ENCODE data around the gene CUTA. TPM values are rescaled to one million over a fixed set of nuclear protein-coding genes. Genes with fewer than 3 reads are reported as not detected.
A peak's percentile ranks its signal among the peaks of the same experiment; 100 is the strongest.

The CUTA gene
- 100 to 1,000 TPM; 148 to 235 (median 158) TPM for total RNA-seq
- polyA plus RNA-seq, result 100 to 1,000 TPM; 389 to 466 TPM
- total RNA-seq, result 70.7 reads per million, percentile 78 among the genes with 10 or more reads in this experiment

- no peaks in the 10 kb centered on the region for H3K9me3 ChIP-seq (ENCODE audit: control insufficient read depth in 2 of 3, low read length in 3 of 3)
- peak within 1 kb of the TSS; percentile 98 to 100 (median 99) for H3K27ac Mint-ChIP-seq
- no peaks in the 10 kb centered on the region for H3K27me3 ChIP-seq (ENCODE audit: control insufficient read depth in 2 of 2, insufficient read depth in 2 of 2, low read length in 2 of 2)
- H3K27me3 Mint-ChIP-seq, result no peaks in the 10 kb centered on the region
- H3K36me3 Mint-ChIP-seq, result peaks cover 6 to 29% (median 12%) of the 10 kb centered on the region in 5 donors
- intact Hi-C loops (cut with micrococcal nuclease), result loop anchor here (1.0 to 10.0 kb wide), 18 partner anchors 8 to 1753 kb away; partner anchors contain the start of genes KIFC1 (in 2 of the 2), UQCC2 (in 2 of the 2), ZBTB9 (in 2 of the 2) and C6orf47 (in 1 of the 2)
- peaks cover 31 to 54% of the 10 kb centered on the region in 2 donors for H3K4me1 ChIP-seq (ENCODE audit: control insufficient read depth in 2 of 2, insufficient read depth in 2 of 2, low read length in 2 of 2)
- H3K4me1 Mint-ChIP-seq, result peaks cover 60 to 89% (median 73%) of the 10 kb centered on the region in 7 donors
- ATAC-seq (peak; percentile 92), DNase-seq (peak; percentile 91 to 100 (median 99))
- H3K36me3 ChIP-seq (ENCODE audit: control insufficient read depth in 2 of 3, insufficient read depth in 3 of 3, low read length in 3 of 3), result peaks cover 4 to 30% (median 5%) of the 10 kb centered on the region in 3 experiments
- H3K27ac ChIP-seq (ENCODE audit: low read depth, low read length), result peak within 1 kb of the TSS; percentile 94
- CTCF ChIA-PET, result interaction anchor here (0.5 to 1.6 kb wide), 7 partner anchors 11 to 92 kb away, joined by 3 to 7 read pairs (median 3); partner anchors contain the start of gene ZBTB9
- POLR2A ChIA-PET, result interaction anchor here (0.7 to 4.3 kb wide), 20 partner anchors 8 to 577 kb away, joined by 3 to 61 read pairs (median 7); partner anchors contain the start of genes B3GALT4, RPS18, TAPBP and UQCC2
- H3K9me3 Mint-ChIP-seq, result no peaks in the 10 kb centered on the region
- peak within 1 kb of the TSS; percentile 74 for H3K4me3 ChIP-seq (ENCODE audit: low read length)
- H3K4me3 Mint-ChIP-seq, result peak within 1 kb of the TSS; percentile 88 to 97 (median 94)
Observed at GRCh38 chr6:33417903-33418689, at the start of gene CUTA. CUTA (minus strand) TSS chr6:33418107; CDS start chr6:33418000, 107 bp downstream.

- POLR2A ChIA-PET, result interaction anchor here (1.2 kb wide), 1 partner anchor 13 kb away, joined by 3 read pairs; the partner anchor contains the start of gene ZBTB9
- no peak overlapping the region for H3K4me3 ChIP-seq (ENCODE audit: low read length)
- H3K27me3 ChIP-seq (ENCODE audit: control insufficient read depth in 2 of 2, insufficient read depth in 2 of 2, low read length in 2 of 2), result no peaks in the 10 kb centered on the region
- CTCF ChIA-PET, result no interaction called here
- Mint-ChIP-seq H3K4me3 (no peak overlapping the region), H3K9me3 (peaks cover 0 to 3% (median 0%) of the 10 kb centered on the region in 11 donors), H3K36me3 (no peaks in the 10 kb centered on the region), H3K27ac (no peak overlapping the region), H3K27me3 (peaks cover 0 to 12% (median 0%) of the 10 kb centered on the region in 5 donors), H3K4me1 (peaks cover 0 to 4% (median 0%) of the 10 kb centered on the region in 7 donors)
- intact Hi-C loops (cut with micrococcal nuclease), result no loop called here
- H3K4me1 ChIP-seq (ENCODE audit: control insufficient read depth in 2 of 2, insufficient read depth in 2 of 2, low read length in 2 of 2), result no peaks in the 10 kb centered on the region
- ATAC-seq (no peak), DNase-seq (no peak)
- no peaks in the 10 kb centered on the region for H3K9me3 ChIP-seq (ENCODE audit: control insufficient read depth in 2 of 3, low read length in 3 of 3)
- no peaks in the 10 kb centered on the region for H3K36me3 ChIP-seq (ENCODE audit: control insufficient read depth in 2 of 3, insufficient read depth in 3 of 3, low read length in 3 of 3)
- no peak overlapping the region for H3K27ac ChIP-seq (ENCODE audit: low read depth, low read length)
Observed at GRCh38 chr6:33467091-33467490, 49.2 kb upstream of the CUTA start.

- Histone ChIP-seq H3K4me3 (ENCODE audit: low read length) (no peak overlapping the region), H3K36me3 (ENCODE audit: control insufficient read depth in 2 of 3, insufficient read depth in 3 of 3, low read length in 3 of 3) (no peaks in the 10 kb centered on the region), H3K27me3 (ENCODE audit: control insufficient read depth in 2 of 2, insufficient read depth in 2 of 2, low read length in 2 of 2) (no peaks in the 10 kb centered on the region), H3K27ac (ENCODE audit: low read depth, low read length) (no peak overlapping the region), H3K9me3 (ENCODE audit: control insufficient read depth in 2 of 3, low read length in 3 of 3) (no peaks in the 10 kb centered on the region), H3K4me1 (ENCODE audit: control insufficient read depth in 2 of 2, insufficient read depth in 2 of 2, low read length in 2 of 2) (no peaks in the 10 kb centered on the region)
- intact Hi-C loops (cut with micrococcal nuclease), result no loop called here
- ChIA-PET POLR2A (no interaction called here), CTCF (no interaction called here)
- Mint-ChIP-seq H3K36me3 (no peaks in the 10 kb centered on the region), H3K27ac (no peak overlapping the region), H3K4me3 (no peak overlapping the region), H3K9me3 (peaks cover 0 to 3% (median 0%) of the 10 kb centered on the region in 11 donors), H3K4me1 (peaks cover 0 to 4% (median 0%) of the 10 kb centered on the region in 7 donors), H3K27me3 (peaks cover 0 to 15% (median 0%) of the 10 kb centered on the region in 5 donors)
- ATAC-seq (no peak), DNase-seq (no peak)
Observed at GRCh38 chr6:33466075-33466735, 48.3 kb upstream of the CUTA start.

GRCh38 chr6:33459226-33459625 is 41.3 kb upstream of the CUTA start:
- H3K9me3 Mint-ChIP-seq, result peaks cover 0 to 1% (median 0%) of the 10 kb centered on the region in 11 donors
- POLR2A ChIA-PET, result no interaction called here
- Histone ChIP-seq H3K4me3 (ENCODE audit: low read length) (no peak overlapping the region), H3K27me3 (ENCODE audit: control insufficient read depth in 2 of 2, insufficient read depth in 2 of 2, low read length in 2 of 2) (no peaks in the 10 kb centered on the region), H3K36me3 (ENCODE audit: control insufficient read depth in 2 of 3, insufficient read depth in 3 of 3, low read length in 3 of 3) (peaks cover 0 to 19% (median 0%) of the 10 kb centered on the region in 3 experiments), H3K27ac (ENCODE audit: low read depth, low read length) (no peak overlapping the region), H3K9me3 (ENCODE audit: control insufficient read depth in 2 of 3, low read length in 3 of 3) (no peaks in the 10 kb centered on the region), H3K4me1 (ENCODE audit: control insufficient read depth in 2 of 2, insufficient read depth in 2 of 2, low read length in 2 of 2) (peaks cover 10 to 12% of the 10 kb centered on the region in 2 donors)
- CTCF ChIA-PET, result no interaction called here
- no peak overlapping the region for H3K4me3 Mint-ChIP-seq
- peaks cover 0 to 23% (median 7%) of the 10 kb centered on the region in 5 donors for H3K36me3 Mint-ChIP-seq
- peaks cover 0 to 11% (median 0%) of the 10 kb centered on the region in 5 donors for H3K27me3 Mint-ChIP-seq
- peaks cover 9 to 34% (median 17%) of the 10 kb centered on the region in 7 donors for H3K4me1 Mint-ChIP-seq
- intact Hi-C loops (cut with micrococcal nuclease), result no loop called here
- DNase-seq, result no peak
- no peak overlapping the region for H3K27ac Mint-ChIP-seq
- no peak for ATAC-seq

- ATAC-seq, result no peak
- Mint-ChIP-seq H3K9me3 (peaks cover 0 to 1% (median 0%) of the 10 kb centered on the region in 11 donors), H3K36me3 (peaks cover 0 to 23% (median 7%) of the 10 kb centered on the region in 5 donors), H3K4me1 (peaks cover 12 to 38% (median 21%) of the 10 kb centered on the region in 7 donors), H3K4me3 (no peak overlapping the region), H3K27ac (no peak overlapping the region), H3K27me3 (peaks cover 0 to 10% (median 0%) of the 10 kb centered on the region in 5 donors)
- H3K9me3 ChIP-seq (ENCODE audit: control insufficient read depth in 2 of 3, low read length in 3 of 3), result no peaks in the 10 kb centered on the region
- no peak overlapping the region for H3K27ac ChIP-seq (ENCODE audit: low read depth, low read length)
- no peak for DNase-seq
- ChIA-PET CTCF (no interaction called here), POLR2A (no interaction called here)
- peaks cover 0 to 19% (median 0%) of the 10 kb centered on the region in 3 experiments for H3K36me3 ChIP-seq (ENCODE audit: control insufficient read depth in 2 of 3, insufficient read depth in 3 of 3, low read length in 3 of 3)
- intact Hi-C loops (cut with micrococcal nuclease), result no loop called here
- no peaks in the 10 kb centered on the region for H3K27me3 ChIP-seq (ENCODE audit: control insufficient read depth in 2 of 2, insufficient read depth in 2 of 2, low read length in 2 of 2)
- H3K4me3 ChIP-seq (ENCODE audit: low read length), result no peak overlapping the region
- H3K4me1 ChIP-seq (ENCODE audit: control insufficient read depth in 2 of 2, insufficient read depth in 2 of 2, low read length in 2 of 2), result peaks cover 12% of the 10 kb centered on the region in 2 donors
Observed at GRCh38 chr6:33458676-33459075, 40.8 kb upstream of the CUTA start.

GRCh38 chr6:33456156-33456555 is 38.2 kb upstream of the CUTA start:
- intact Hi-C loops (cut with micrococcal nuclease), result no loop called here
- ChIA-PET CTCF (interaction anchor here (0.5 kb wide), 1 partner anchor 157 kb away, joined by 3 read pairs; the partner anchor contains the start of gene RGL2), POLR2A (no interaction called here)
- Histone ChIP-seq H3K4me1 (ENCODE audit: control insufficient read depth in 2 of 2, insufficient read depth in 2 of 2, low read length in 2 of 2) (peaks cover 12 to 22% of the 10 kb centered on the region in 2 donors), H3K9me3 (ENCODE audit: control insufficient read depth in 2 of 3, low read length in 3 of 3) (no peaks in the 10 kb centered on the region), H3K27me3 (ENCODE audit: control insufficient read depth in 2 of 2, insufficient read depth in 2 of 2, low read length in 2 of 2) (no peaks in the 10 kb centered on the region), H3K4me3 (ENCODE audit: low read length) (no peak overlapping the region), H3K36me3 (ENCODE audit: control insufficient read depth in 2 of 3, insufficient read depth in 3 of 3, low read length in 3 of 3) (peaks cover 0 to 23% (median 0%) of the 10 kb centered on the region in 3 experiments), H3K27ac (ENCODE audit: low read depth, low read length) (no peak overlapping the region)
- H3K27ac Mint-ChIP-seq, result peak overlapping the region in 2 of 9 donors; percentile 22 to 97
- DNase-seq, result no peak
- no peaks in the 10 kb centered on the region for H3K27me3 Mint-ChIP-seq
- H3K4me3 Mint-ChIP-seq, result peak overlapping the region in 8 of 10 donors; percentile 12 to 98 (median 68)
- peaks cover 0 to 23% (median 7%) of the 10 kb centered on the region in 5 donors for H3K36me3 Mint-ChIP-seq
- peaks cover 21 to 48% (median 35%) of the 10 kb centered on the region in 7 donors for H3K4me1 Mint-ChIP-seq
- ATAC-seq, result no peak
- H3K9me3 Mint-ChIP-seq, result peaks cover 0 to 1% (median 0%) of the 10 kb centered on the region in 11 donors

Data from naive thymus-derived CD4-positive, alpha-beta T cell (primary cell).